NB4 (cell line): ENCODE data around the gene LURAP1L.

Source experiments
- DNase-seq: peaks from one replicate; pipeline ENCODE4 v3.0.0; 2010; ENCODE audit warnings: low read depth
- H3K4me3 ChIP-seq: one replicate; pipeline ENCODE4 v1.5.1; 2011; ENCODE audit warnings: mild to moderate bottlenecking, low read depth, low read length, moderate library complexity
- MYC ChIP-seq: IDR thresholded peaks from 2 replicates; pipeline ENCODE4 v1.6.1; 2011; ENCODE audit warnings: low read depth, low read length
- POLR2A ChIP-seq: IDR thresholded peaks from 2 replicates; pipeline ENCODE4 v1.6.1; 2011; ENCODE audit warnings: mild to moderate bottlenecking; ENCODE audit not compliant: insufficient read length; ENCODE audit errors: extremely low read depth
- TF ChIP-seq, protein P1 (sequence below): IDR thresholded peaks from 2 replicates; pipeline ENCODE4 v1.6.1; 2011; ENCODE audit warnings: low read depth, low read length
- TF ChIP-seq, protein P2 (sequence below): IDR thresholded peaks from one replicate; pipeline ENCODE4 v1.5.1; 2012; ENCODE audit warnings: low read depth, low read length

The LURAP1L gene

DNA sequence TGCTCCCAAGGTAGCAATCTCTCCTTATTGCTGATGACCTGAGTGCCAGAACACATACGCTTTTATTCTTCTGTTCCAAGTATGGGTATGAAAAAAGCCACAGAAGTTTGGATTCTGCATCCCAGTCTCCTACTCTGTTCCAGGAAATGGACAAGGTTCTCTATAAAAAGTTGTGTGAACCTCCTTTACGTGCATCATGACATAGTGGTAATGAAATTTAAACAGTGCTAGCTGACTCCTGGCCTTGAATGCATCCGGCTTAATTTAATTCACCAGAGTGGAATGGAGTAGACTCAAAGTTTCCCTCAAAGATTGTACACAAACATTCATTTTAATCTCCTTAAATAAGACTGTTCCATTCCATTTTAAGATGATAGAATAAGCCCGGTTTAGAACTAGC lies 68.9 kb downstream of the LURAP1L start:
- DNase-seq: no peak
- H3K4me3 ChIP-seq: no peak overlapping the region
- TF ChIP-seq POLR2A (no peak), MYC (no peak)
- TF ChIP-seq, protein P1, sequence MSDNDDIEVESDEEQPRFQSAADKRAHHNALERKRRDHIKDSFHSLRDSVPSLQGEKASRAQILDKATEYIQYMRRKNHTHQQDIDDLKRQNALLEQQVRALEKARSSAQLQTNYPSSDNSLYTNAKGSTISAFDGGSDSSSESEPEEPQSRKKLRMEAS: no peak
- TF ChIP-seq, protein P2, sequence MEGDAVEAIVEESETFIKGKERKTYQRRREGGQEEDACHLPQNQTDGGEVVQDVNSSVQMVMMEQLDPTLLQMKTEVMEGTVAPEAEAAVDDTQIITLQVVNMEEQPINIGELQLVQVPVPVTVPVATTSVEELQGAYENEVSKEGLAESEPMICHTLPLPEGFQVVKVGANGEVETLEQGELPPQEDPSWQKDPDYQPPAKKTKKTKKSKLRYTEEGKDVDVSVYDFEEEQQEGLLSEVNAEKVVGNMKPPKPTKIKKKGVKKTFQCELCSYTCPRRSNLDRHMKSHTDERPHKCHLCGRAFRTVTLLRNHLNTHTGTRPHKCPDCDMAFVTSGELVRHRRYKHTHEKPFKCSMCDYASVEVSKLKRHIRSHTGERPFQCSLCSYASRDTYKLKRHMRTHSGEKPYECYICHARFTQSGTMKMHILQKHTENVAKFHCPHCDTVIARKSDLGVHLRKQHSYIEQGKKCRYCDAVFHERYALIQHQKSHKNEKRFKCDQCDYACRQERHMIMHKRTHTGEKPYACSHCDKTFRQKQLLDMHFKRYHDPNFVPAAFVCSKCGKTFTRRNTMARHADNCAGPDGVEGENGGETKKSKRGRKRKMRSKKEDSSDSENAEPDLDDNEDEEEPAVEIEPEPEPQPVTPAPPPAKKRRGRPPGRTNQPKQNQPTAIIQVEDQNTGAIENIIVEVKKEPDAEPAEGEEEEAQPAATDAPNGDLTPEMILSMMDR: no peak

DNA sequence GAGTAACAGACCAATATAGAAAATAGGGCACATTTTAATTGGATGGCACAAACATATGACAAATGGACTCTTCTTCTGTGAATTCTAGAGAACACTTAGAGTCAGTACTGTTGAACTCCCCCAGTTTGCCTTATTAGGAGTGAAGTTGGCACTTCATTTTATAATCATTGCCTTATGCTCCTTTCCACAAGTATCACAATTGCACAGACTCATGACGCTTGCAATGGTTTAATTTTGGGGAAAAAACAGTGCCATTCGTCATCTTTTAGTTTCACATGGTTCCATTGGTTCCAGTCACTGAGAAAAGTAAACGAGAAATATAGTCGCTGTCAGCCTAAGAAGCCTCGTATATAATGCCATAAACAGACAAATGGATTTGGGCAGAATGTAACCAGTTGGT lies 71.2 kb downstream of the LURAP1L start:
- TF ChIP-seq POLR2A: no peak
- TF ChIP-seq, protein P2: no peak
- TF ChIP-seq MYC: no peak
- TF ChIP-seq, protein P1: no peak
- no peak overlapping the region for H3K4me3 ChIP-seq
- no peak for DNase-seq

DNA sequence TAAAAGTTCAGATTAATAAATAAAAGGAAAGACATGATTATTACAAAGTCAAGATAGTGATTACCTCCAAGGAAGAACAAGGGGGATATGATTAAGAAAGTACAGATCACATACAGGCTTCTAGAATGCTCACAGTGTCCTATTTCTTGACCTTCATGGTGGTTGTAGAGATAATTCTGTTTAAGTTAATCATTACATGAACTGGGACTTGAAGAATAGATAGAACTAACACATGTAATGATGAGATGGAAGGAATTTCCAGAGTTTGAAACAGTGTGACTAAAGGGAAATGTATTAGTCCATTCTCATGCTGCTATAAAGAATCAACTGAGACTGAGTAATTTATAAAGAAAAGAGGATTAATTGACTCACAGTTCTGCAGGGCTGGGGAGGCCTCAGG lies 72.7 kb downstream of the LURAP1L start:
- TF ChIP-seq POLR2A (no peak), MYC (no peak)
- TF ChIP-seq, protein P1: no peak
- TF ChIP-seq, protein P2: no peak
- DNase-seq: no peak

DNA sequence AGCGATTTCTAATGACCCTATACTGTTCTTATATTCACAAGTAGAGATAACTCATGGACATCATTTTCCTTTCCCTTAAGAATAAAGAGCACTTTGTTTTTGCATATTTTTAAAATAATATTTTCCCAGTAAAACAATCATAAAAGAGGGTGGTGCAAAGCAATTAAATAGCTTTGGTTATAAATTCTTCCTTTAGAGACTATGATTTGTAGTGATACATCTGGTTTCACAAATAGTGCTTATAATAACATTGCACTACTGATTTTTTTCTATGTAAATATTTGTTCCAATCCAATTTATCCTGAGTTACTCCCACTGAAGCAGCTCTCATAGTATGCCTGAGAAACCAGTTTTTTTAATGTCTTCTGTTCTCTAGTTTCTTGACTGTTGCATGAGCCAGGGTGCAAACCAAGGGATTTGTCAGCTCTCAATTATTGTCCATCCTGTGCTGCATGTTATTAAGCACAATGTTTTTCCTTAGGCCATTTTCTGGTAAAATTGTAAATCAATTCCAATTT lies 74.7 kb downstream of the LURAP1L start:
- DNase-seq: no peak
- TF ChIP-seq POLR2A (no peak), MYC (no peak)
- TF ChIP-seq, protein P1: no peak
- TF ChIP-seq, protein P2: no peak
- no peak overlapping the region for H3K4me3 ChIP-seq

More for the DNA sequence above, 72.7 kb downstream of the LURAP1L start:
- H3K4me3 ChIP-seq: no peak overlapping the region

DNA sequence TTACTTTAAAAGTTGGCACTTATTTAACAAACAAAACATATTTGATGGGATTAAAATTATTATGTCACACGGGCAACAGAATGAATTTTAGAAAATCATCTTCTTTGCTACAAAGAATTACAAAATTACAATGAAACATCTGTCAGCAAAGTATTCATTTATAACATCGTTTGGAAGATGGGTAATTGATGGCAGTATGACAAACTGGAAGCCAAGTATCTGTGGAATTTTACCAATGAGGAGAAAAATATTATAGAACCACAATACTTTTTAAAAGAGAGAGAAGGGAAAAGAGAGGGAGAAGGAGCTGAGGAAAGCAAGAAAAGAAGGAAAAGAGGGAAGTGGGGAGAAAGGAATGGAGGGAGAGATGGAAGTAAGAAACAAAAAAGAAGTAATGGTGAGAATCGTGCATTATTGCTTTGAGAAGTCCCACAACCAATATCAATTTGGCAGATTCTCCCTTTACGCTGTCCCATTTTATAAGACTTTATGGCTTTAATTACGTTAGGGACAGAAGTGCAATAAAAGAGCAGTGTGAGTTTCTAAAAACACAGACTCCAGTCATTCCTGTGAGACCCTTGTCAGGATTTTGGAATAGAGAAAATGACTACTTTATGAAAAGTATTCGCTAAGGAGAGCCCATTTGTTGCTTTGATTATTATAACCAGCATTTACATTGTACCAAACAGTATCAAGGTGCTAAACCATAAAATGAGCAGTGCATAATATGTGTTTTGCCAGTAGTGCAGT lies 76.7 kb downstream of the LURAP1L start:
- no peak overlapping the region for H3K4me3 ChIP-seq
- no peak for DNase-seq
- TF ChIP-seq, protein P1: no peak
- TF ChIP-seq, protein P2: no peak
- no peak for TF ChIP-seq MYC
